GM12873 (cell line): ENCODE results near the gene RAP2C.

Source experiments
- CTCF ChIP-seq: IDR thresholded peaks from 2 replicates; pipeline ENCODE4 v1.5.1; 2012; ENCODE audit warnings: low read depth, mild to moderate bottlenecking, moderate library complexity, low read length, control low read depth; ENCODE audit not compliant: insufficient read depth; ENCODE audit errors: missing control alignments

The RAP2C gene

GRCh38 chrX:132219343-132219768 lies at the start of gene RAP2C:
Gene RAP2C, minus strand, starts transcription at chrX:132219447. Its CDS starts 2,179 bp downstream, at chrX:132217268.
- TF ChIP-seq CTCF, result peak; percentile 74

DNA sequence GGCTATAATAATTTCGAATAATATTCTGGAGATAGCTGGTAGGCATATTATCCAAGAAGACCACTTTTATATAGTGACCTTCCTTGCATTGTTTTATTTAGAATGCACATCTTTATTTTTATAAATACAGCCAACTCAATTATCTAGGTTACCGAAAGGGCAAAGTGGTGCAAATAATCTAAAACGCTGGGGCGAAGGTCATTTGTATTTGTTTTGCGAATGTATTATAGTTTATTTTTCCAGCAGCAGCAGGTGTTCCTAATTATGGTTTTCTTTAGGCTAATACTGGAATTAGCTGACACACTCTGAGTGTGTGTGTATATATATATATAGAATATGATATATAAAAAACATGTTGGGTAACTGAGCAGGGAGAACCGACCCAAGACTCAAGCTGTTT lies 48.1 kb upstream of the RAP2C start:
- no peak for TF ChIP-seq CTCF

- no peak for TF ChIP-seq CTCF
Observed at GRCh38 chrX:132266583-132267355, 47.5 kb upstream of the RAP2C start.

GRCh38 chrX:132263127-132263526 lies 43.9 kb upstream of the RAP2C start:
- TF ChIP-seq CTCF, result no peak

DNA sequence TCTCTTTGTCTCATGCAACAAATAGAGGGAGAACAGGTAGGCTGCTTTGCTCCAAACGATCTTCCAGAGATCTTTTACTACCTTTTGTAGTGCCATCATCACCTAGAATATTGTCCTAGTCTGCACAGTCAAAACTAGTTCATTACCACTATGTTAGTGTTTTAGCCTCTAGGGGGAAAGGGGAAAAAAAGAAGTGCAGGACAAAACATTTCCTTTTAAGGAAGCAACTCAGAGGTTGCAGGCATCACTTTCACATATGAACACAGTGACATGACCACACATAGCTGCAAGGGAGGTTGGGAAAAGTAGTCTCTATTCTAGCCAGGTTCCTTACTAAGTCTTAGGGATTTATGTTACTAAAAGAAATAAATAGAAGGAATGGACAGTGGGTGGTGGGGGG lies 39.3 kb upstream of the RAP2C start:
- TF ChIP-seq CTCF, result no peak

DNA sequence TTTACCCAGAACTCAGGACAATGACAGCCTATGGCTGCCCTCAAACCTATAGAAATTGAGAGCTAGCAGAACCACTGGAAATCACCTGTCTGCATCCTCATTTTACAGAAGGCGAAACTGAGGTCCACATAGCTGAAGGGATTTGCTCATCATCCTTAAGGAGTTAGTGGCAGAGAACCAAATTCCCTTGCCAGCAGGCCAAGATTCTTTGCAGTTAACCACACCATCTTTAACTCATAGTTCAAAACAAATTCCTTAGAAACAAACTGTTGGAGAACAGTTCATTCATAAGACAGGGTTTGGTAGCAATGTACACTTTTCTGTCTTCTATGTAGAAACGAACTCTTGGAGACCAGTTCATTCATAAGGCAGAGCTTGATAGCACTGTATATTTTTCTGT lies 37.9 kb upstream of the RAP2C start:
- no peak for TF ChIP-seq CTCF

DNA sequence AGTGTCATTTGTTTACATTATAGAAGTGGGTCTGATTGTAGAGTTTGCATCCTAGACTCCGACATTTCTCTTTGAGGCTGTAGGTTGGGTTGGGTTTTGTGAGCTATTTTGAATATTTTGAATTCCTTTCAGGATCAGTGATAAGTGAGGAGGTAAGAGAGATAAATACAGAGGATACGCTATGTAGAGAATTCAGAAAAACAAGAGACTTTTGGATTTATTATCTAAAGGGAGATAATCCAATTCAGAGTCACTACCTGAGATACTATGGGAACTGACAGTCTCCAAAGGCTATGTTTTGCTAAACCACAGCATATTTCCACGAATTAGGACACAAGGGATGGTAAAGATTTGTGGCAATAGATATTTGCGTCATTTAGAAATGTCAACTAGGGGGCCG lies 16.9 kb upstream of the RAP2C start:
- TF ChIP-seq CTCF, result no peak
